IPS DF 4.7 (cell line): Measurements from ENCODE around the gene PIP5K1B.
"Not testable (repeated sequence)": the region's sequence is repeated elsewhere in the genome, so short reads cannot be mapped to it uniquely, and the experiment has no call there.

Experiments
- DNase-seq: peaks from one replicate; pipeline ENCODE4 v3.0.0-alpha.2; 2013; ENCODE audit warnings: low spot score; ENCODE audit errors: extremely low read depth

The PIP5K1B gene, protein sequence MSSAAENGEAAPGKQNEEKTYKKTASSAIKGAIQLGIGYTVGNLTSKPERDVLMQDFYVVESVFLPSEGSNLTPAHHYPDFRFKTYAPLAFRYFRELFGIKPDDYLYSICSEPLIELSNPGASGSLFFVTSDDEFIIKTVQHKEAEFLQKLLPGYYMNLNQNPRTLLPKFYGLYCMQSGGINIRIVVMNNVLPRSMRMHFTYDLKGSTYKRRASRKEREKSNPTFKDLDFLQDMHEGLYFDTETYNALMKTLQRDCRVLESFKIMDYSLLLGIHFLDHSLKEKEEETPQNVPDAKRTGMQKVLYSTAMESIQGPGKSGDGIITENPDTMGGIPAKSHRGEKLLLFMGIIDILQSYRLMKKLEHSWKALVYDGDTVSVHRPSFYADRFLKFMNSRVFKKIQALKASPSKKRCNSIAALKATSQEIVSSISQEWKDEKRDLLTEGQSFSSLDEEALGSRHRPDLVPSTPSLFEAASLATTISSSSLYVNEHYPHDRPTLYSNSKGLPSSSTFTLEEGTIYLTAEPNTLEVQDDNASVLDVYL

GRCh38 chr9:68704814-68705530, at the start of gene PIP5K1B:
TSS of gene PIP5K1B (plus strand) at chr9:68705240. CDS start at chr9:68822615, 117,375 bp downstream.
- no peak for DNase-seq

DNA sequence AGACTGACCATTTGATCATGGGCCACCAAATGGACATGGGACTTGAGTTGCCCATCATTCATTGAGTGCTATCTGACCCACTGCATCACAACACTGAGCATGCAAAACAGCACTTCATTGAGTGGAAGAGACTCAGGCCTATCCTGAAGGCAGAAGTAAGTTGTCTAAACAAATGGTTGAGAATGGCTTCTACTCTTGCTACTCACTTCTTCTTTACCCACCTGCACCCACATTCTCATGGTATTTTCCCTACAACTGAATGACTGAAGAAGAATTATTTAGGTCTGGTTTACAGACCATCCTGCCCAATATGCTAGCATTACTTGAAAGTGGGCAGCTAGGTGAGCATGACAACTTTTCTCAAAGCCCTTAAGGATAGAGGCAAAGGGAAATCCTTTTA, 41.0 kb upstream of the PIP5K1B start:
- DNase-seq = no peak

DNA sequence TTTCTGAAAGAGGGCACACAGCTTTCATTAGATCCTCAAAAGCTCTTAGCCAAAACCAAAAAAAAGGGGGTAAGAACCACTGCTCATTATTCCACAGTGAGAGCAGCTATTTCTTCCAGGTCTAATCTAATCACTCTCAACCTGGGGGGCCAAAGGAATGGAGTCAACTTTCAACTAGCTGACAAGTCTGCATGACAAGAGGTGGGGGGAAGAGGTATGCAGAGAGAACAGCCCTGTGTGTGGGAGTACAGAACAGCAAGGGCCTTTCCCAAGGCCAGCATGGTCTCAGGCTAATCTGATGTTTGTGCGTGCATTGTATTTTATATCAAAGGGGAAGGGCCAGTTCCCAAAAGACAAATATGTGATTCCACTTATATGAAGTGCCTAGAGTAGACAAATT, 36.9 kb upstream of the PIP5K1B start:
- DNase-seq = no peak

GRCh38 chr9:68669218-68669617, 35.8 kb upstream of the PIP5K1B start:
- DNase-seq = no peak

DNA sequence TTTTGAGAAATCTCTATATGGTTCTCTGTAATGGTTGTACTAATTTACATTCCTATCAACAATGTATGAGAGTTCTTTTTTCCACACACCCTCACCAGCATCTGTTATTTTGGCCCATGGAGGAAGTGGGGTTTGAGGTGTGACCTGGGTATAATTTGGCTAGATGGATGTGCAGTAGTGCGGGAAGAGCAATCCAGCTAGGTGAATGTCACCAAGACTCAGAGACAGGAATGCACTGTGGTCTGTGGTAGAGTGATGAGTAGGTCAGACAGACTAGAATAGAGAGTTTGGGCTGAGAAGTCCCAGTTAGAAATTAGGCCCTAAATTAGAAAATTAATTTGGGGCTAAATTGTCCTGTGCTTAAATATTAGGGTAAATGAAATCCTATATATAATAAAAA, 32.8 kb upstream of the PIP5K1B start:
- no peak for DNase-seq

GRCh38 chr9:68672625-68673024, 32.4 kb upstream of the PIP5K1B start:
- no peak for DNase-seq

DNA sequence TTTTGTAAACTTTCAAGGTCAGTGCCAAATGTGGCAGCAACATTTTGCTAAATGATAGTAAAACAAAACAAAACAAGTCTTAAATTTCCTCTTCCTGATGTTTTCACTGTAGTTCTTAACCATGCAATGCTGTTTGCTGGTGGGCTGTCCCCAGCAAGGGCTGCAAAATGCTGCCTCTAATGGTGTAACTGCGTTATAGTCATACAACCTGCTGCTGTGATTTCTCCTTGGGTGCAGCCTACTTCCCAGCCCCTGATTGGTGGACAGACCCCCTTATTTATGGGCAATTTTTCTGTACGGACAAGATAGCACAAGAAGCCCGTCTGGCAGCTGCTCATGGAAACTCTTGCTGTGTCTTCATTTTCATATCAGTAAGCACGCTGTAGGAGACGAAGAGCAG, 26.6 kb upstream of the PIP5K1B start:
- no peak for DNase-seq

GRCh38 chr9:68683433-68683832, 21.6 kb upstream of the PIP5K1B start:
- no peak for DNase-seq

DNA sequence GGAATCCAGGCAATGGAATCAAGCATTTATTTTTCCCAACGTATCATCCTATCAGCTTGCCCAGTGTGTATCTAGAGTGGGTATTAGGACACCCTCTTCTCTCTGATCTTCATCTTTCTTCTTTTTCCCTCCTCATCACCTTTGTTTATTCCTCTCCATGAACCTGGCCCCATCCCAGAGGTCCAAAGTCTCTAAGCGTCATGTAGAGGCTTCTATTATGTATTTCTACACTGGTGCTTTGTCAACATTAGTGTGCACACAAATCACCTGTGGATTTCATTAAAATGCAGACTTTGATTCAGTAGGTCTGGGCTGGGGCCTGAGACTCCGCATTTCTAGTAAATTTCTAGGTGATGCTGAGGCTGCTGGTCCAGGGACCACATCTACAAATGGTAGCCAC, 19.8 kb upstream of the PIP5K1B start:
- no peak for DNase-seq

GRCh38 chr9:68685770-68686169, 19.3 kb upstream of the PIP5K1B start:
- no peak for DNase-seq

DNA sequence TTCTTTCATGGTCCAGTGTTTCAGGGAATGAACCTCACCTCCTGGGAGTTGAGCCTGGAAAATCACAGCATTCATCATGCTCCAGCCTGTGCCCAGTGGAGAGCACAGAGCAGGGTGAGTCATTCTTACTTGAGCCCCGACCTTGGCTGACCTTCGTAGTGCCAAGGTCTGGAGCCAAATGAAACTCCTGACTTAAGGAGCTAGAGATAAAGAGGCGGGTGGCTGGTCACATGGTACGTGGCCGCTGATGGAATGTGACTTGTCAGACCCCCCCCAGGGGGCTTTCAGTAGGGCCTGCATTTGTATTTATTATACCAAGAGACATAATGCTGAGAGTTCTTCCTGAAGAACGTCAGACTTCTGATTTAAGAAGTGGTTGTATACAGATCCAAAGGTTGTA, 15.0 kb upstream of the PIP5K1B start:
- DNase-seq = no peak

DNA sequence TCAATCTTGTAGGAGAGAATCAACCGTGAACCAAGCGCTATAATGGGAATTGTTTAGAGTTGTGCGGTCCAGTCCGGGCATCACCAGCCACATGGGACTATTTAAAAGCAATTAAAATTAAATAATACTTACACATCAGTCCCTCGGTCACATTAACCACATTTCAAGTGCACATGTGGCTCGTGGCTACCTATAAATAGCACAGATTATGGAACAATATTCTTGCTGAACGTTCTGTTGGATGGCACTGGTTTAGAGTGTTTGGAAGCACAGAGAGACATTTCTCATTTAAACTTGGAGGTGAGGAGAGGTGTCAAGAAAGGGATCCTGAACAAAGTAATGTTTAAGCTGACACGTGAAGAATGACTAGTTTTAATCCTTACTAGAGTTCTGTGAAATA, 12.5 kb upstream of the PIP5K1B start:
- no peak for DNase-seq

GRCh38 chr9:68694125-68694524, 10.9 kb upstream of the PIP5K1B start:
- no peak for DNase-seq

- DNase-seq = no peak
These were observed 7.2 kb upstream of the PIP5K1B start for GRCh38 chr9:68697851-68698250.

GRCh38 chr9:68698943-68699509, 6.0 kb upstream of the PIP5K1B start:
- DNase-seq = no peak

DNA sequence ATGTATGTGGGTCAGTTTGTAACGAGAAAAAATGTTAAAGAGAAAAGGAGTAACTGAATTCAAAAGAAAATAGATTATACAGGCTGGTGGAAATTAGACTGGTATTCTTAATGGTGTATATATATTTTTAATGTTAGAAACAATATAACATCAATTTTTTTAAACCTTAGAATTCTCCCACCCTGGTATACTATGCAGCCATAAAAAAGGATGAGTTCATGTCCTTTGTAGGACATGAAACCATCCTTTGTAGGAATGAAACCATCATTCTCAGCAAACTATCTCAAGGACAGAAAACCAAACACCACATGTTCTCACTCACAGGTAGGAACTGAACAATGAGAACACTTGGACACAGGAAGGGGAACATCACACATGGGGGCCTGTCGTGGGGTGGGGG, 5.4 kb upstream of the PIP5K1B start:
- DNase-seq = not testable (repeated sequence)

DNA sequence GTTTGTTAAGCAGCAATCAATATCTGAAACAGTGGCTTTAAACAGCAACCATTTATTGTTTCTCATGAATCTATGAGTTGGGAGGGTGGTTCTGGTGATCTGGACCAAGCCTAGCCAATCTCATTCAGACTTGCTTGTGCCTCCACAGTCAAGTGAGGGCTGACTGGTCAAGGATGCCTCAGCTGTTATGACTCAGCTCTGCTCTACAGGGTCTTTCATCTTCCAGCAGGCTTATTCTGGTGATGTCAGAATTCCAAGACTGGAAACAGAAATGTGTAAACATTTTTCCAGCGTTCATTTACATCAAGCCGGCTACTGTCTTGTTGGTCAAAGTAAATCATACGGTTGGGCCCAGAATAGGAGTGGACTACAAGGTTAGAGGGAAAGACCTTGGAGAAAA, 2.5 kb upstream of the PIP5K1B start:
- no peak for DNase-seq

DNA sequence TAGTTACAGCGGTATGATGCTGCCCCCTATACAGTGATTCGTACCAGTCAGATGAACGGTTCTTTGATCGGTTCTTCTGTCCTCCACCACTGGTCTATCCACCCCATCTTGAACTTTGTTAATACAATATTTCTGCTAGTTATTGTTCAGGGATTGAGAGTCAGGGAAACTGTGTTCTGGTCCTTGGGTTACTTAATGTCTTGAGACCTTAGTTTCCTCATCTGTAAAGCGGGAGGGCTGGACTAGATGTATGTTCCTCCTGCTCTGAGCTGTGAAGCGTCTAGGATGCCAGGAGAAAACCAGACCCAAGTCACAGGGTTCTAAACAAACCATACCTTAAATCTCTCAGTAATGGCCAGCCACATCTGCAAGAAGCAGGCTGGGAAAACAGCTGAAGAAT, 1.4 kb upstream of the PIP5K1B start:
- DNase-seq = no peak

GRCh38 chr9:68704498-68704813, 584 bp upstream of the PIP5K1B start:
- no peak for DNase-seq

- no peak for DNase-seq
These were observed 707 bp downstream of the PIP5K1B start for GRCh38 chr9:68705531-68706362.

DNA sequence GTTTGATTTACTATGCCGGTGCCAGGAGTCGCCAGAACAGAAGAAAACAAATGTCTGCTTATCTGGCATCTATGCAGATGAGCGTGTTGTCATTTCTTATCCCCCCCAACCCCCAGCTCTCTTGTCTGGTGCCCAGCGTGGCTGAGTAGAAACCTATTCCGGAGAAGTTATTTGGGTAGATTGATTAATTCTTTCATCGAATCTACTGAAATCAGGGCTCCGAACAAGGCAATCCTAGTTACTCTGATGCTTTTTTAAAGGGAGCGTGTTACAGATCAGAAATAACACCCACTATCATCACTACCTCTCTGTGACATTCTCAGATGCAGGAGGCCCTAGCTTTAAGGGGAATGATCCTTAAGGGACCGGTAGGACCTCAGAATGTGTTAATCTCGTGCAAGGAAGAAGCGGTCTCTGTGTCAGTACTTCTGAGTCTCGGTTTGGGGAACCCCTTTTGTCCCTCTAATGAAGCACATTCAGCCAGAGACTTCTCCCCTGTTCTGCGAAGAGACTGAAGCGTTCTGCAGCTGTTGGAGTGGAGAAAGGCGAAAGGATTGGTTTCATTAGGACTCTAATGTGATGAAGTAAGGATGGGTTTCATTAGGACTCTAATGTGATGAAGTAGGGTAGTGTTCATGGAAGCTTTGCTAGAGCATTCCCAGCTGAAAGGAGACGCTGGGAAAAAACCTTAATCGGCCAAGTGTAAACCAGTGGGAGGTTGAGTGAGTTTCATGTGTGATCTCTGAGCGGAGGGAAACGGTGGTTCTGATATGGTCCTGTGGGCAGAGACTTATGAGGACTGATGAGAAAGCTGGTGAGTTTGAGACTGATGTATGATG, 1.5 kb downstream of the PIP5K1B start:
- no peak for DNase-seq
